ENCODE data around the gene CASP8AP2.

- TF ChIP-seq CTCF (IDR thresholded peaks at IDR 0.05): no peak
- TF ChIP-seq POLR2AphosphoS5 (IDR thresholded peaks at IDR 0.05; ENCODE audit: low read depth, low read length): no peak
- TF ChIP-seq TCF7L2 (IDR thresholded peaks at IDR 0.05; ENCODE audit: low read depth, low read length): no peak
- no peak for TF ChIP-seq SIN3A (IDR thresholded peaks at IDR 0.05; ENCODE audit: borderline replicate concordance, insufficient read depth, low read depth, low read length)
Observed at GRCh38 chr6:89784838-89785237, 44.8 kb upstream of the CASP8AP2 start.
